CD1c-positive myeloid dendritic cell (primary cell): ENCODE data around the gene CIAPIN1.

ENCODE experiments used
- DNase-seq: peaks from one replicate; pipeline ENCODE4 v3.0.0-alpha.2; 2016; ENCODE audit errors: extremely low spot score

The CIAPIN1 gene

GRCh38 chr16:57382535-57383275 is 64.5 kb downstream of the CIAPIN1 start:
- no peak for DNase-seq

GRCh38 chr16:57381791-57382534 is 65.2 kb downstream of the CIAPIN1 start:
- DNase-seq, result no peak

- DNase-seq, result peak; percentile 24
Measured at GRCh38 chr16:57380671-57381462, 66.3 kb downstream of the CIAPIN1 start.

- no peak for DNase-seq
Measured at GRCh38 chr16:57379579-57379978, 67.6 kb downstream of the CIAPIN1 start.
